GM21526 (cell line): ENCODE measurements around the gene FOSL1.
"Not testable (repeated sequence)": the region's sequence is repeated elsewhere in the genome, so short reads cannot be mapped to it uniquely, and the experiment has no call there.

ENCODE experiments used
- ATAC-seq: cut with Tn5 transposase; IDR thresholded peaks from one replicate; pipeline ENCODE4 v1.9.1; 2021; ENCODE audit warnings: moderate library complexity; ENCODE audit not compliant: unreplicated experiment, low FRiP score

Gene FOSL1

GRCh38 chr11:65897020-65897471 is 3.1 kb downstream of the FOSL1 start:
- ATAC-seq, result no peak

GRCh38 chr11:65896034-65896999 is 3.9 kb downstream of the FOSL1 start:
- ATAC-seq, result no peak

GRCh38 chr11:65895482-65895981 is 4.7 kb downstream of the FOSL1 start:
- no peak for ATAC-seq

GRCh38 chr11:65894034-65894591 is 6.1 kb downstream of the FOSL1 start:
- no peak for ATAC-seq

GRCh38 chr11:65892661-65893317 is 7.4 kb downstream of the FOSL1 start:
- ATAC-seq, result no peak

GRCh38 chr11:65892137-65892540 is 8.0 kb downstream of the FOSL1 start:
- not testable (repeated sequence) for ATAC-seq

GRCh38 chr11:65891219-65892136 is 8.7 kb downstream of the FOSL1 start:
- no peak for ATAC-seq

- peak; percentile 35 for ATAC-seq
Measured at GRCh38 chr11:65890324-65891218, 9.6 kb downstream of the FOSL1 start, which contains the start of gene CCDC85B. TSS of gene CCDC85B (plus strand) at chr11:65890673. CDS start at chr11:65890784, 111 bp downstream.

- peak; percentile 38 for ATAC-seq
Measured at GRCh38 chr11:65888163-65888814, 11.9 kb downstream of the FOSL1 start, which contains the start of gene FIBP. TSS of gene FIBP (minus strand) at chr11:65888471. CDS start at chr11:65888418, 53 bp downstream.

GRCh38 chr11:65887723-65888162 is 12.4 kb downstream of the FOSL1 start:
- ATAC-seq, result peak; percentile 2

- ATAC-seq, result no peak
Measured at GRCh38 chr11:65886826-65887722, 13.1 kb downstream of the FOSL1 start.

GRCh38 chr11:65885808-65886536 is 14.2 kb downstream of the FOSL1 start:
- ATAC-seq, result no peak

GRCh38 chr11:65885231-65885630 is 15.0 kb downstream of the FOSL1 start:
- no peak for ATAC-seq

- ATAC-seq, result no peak
Measured at GRCh38 chr11:65884716-65885092, 15.5 kb downstream of the FOSL1 start.

- no peak for ATAC-seq
Measured at GRCh38 chr11:65883786-65884715, 16.1 kb downstream of the FOSL1 start.
